Lower leg skin (tissue), 4 donors: Measurements from ENCODE around the gene SGIP1. TPM values are rescaled to one million over a fixed set of nuclear protein-coding genes. Genes with fewer than 3 reads are reported as not detected.

ENCODE experiments used
- DNase-seq, 2 donors: peaks; one replicate each; pipeline ENCODE4 v3.0.0-alpha.2; 2019; ENCODE audit warnings: low spot score in 2 of 2
- H3K4me3 ChIP-seq: fragments of 200-600 bp; sonication (generic); 2 replicates; pipeline ENCODE4 v1.5.1; 2017; ENCODE audit warnings: mild to moderate bottlenecking, low read depth; ENCODE audit not compliant: poor library complexity, severe bottlenecking
- CTCF ChIP-seq, 3 donors: fragments of 450-650 bp; IDR thresholded peaks; one replicate each; pipeline ENCODE4 v1.5.1; 2016; ENCODE audit warnings: antibody characterized with exemption in 3 of 3, mild to moderate bottlenecking in 3 of 3, moderate library complexity in 2 of 3
- POLR2A ChIP-seq, 2 donors: fragments of 450-650 bp; IDR thresholded peaks; one replicate each; pipeline ENCODE4 v1.6.1; 2016 to 2017; ENCODE audit warnings: antibody characterized with exemption in 2 of 2, mild to moderate bottlenecking in 1 of 2, moderate library complexity in 1 of 2
- WGBS, 2 donors: methylation state at CpG; one replicate each; pipeline ENCODE4 v1.1.5; 2018; 5-methylcytosine and 5-hydroxymethylcytosine counted together
- intact Hi-C: fragments of 100-400 bp; cut with DNase I; formaldehyde crosslinking; loops from one replicate; pipeline ENCODE4 v1.15.0; 2023; ENCODE audit warnings: low total_unique reads
- total RNA-seq, 4 donors: library from RNA; depleted of rRNA; stranded (reverse); fragments of >200 nt; gene quantifications; one replicate each; pipeline ENCODE4 v1.1.0, GENCODE V29; 2016

Gene SGIP1
- total RNA-seq, 4 donors from 2014 or later, result 0.39 to 7.0 (median 2.4) TPM

DNA sequence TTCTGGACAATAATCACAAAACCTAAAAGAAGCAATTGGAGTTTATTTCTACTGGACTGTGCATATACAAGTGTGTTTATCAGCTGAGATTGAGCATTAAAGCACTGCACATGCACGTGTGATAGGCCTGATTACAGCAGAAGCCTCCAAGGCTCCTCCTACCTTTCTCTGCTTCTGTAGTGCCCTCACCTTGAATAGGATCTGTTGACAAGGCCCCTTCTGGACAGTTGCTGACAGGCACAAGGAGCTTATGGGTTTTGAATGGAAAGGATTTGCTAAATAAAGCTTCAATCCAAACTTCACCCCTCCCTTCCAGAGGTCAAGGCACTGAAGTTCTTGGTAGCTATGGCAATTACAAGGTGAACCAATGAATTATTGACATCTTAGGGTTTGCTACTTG is 7.9 kb upstream of the SGIP1 start:
- TF ChIP-seq CTCF (IDR thresholded peaks at IDR 0.05), result no peak
- TF ChIP-seq POLR2A (IDR thresholded peaks at IDR 0.05), result no peak
- intact Hi-C loops, result no loop called here
- H3K4me3 ChIP-seq, result no peak overlapping the region
- 53 to 81% methylated on average over 1 of the region's 1 CpG for WGBS, 2 donors
- no peak for DNase-seq

DNA sequence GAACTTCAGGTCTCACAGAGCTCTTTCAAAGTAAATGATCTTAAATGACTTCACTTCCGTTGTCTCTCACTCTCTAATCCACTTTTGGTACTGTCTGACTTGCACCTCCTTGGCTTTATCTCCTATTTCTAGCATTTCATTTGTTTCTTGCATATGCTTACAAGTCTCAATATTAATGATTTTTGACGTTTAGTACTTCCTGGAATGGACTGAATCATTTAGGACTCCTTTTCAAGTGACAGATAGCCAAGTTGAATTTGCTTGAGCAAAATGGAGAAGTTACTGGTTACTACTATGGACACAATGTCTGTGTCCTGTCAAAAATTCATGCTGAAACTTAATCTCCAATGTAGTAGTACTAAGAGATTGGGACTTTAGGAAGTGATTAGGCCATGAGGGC is 7.0 kb upstream of the SGIP1 start:
- no peak for DNase-seq
- no peak for TF ChIP-seq POLR2A (IDR thresholded peaks at IDR 0.05)
- TF ChIP-seq CTCF (IDR thresholded peaks at IDR 0.05), result no peak
- 74 to 77% methylated on average over 2 of the region's 2 CpGs for WGBS, 2 donors
- intact Hi-C loops, result no loop called here
- no peak overlapping the region for H3K4me3 ChIP-seq

DNA sequence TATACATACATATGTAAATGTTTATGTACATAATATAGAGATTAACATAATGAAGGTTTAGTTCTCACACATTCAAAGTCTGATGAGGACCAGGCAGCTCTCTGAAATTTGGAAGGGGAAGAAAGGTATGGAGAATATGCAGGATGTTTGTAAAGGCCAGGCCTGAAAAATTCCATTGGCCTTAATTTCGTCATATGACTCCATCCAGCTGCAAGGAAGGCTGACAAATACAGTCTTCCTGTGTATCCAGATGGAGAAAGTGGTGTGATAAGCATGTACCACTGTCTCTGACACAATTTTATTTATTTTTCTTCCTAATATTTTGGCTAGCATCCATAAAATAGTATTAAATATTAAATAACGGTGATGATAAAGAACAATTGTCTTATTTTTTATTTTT is 6.3 kb upstream of the SGIP1 start:
- H3K4me3 ChIP-seq, result no peak overlapping the region
- no peak for TF ChIP-seq CTCF (IDR thresholded peaks at IDR 0.05)
- TF ChIP-seq POLR2A (IDR thresholded peaks at IDR 0.05), result no peak
- no peak for DNase-seq
- WGBS, 2 donors, result 79 to 89% methylated on average over 2 of the region's 2 CpGs
- intact Hi-C loops, result no loop called here

- H3K4me3 ChIP-seq, result no peak overlapping the region
- DNase-seq, result no peak
- WGBS, 2 donors, result 42 to 49% methylated on average over 1 of the region's 1 CpG
- TF ChIP-seq POLR2A (IDR thresholded peaks at IDR 0.05) (no peak), CTCF (IDR thresholded peaks at IDR 0.05) (no peak)
- intact Hi-C loops, result no loop called here
Measured at GRCh38 chr1:66528580-66528979, 5.4 kb upstream of the SGIP1 start.

GRCh38 chr1:66532214-66532613 is 1.7 kb upstream of the SGIP1 start:
- no peak for TF ChIP-seq CTCF (IDR thresholded peaks at IDR 0.05)
- TF ChIP-seq POLR2A (IDR thresholded peaks at IDR 0.05), result no peak
- DNase-seq, result no peak
- no peak overlapping the region for H3K4me3 ChIP-seq
- intact Hi-C loops, result no loop called here
- 63 to 78% methylated on average over 1 of the region's 1 CpG for WGBS, 2 donors
